Measurements from ENCODE around the gene LRRC32.

Gene LRRC32

DNA sequence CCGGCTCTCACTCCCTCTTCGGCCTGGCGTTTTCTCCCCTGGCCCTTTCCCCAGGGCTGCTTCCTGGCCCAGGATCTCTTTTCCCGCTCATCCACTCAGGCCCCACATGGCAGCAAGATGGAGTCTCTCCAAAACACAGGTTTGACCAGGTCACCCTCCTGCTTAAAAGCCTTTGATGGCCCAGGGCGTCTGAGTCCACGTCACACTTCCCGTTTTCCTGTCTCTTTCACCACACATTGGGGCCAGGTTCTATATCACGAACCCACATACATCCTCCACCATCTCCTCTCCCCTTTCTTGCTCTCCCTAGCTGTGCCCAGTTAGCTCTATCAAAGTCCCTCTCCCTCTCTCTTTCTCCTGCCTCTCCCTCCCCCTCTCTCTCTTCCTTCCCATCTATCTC lies 7.8 kb upstream of the LRRC32 start:
- no peak for DNase-seq (ENCODE audit: low read depth)

GRCh38 chr11:76677458-76677765 lies 6.9 kb upstream of the LRRC32 start:
- peak; percentile 76 for DNase-seq (ENCODE audit: low read depth)

- no peak for DNase-seq (ENCODE audit: low read depth)
Measured at GRCh38 chr11:76676636-76677457, 6.3 kb upstream of the LRRC32 start.

GRCh38 chr11:76674517-76675400 lies 4.2 kb upstream of the LRRC32 start:
- DNase-seq (ENCODE audit: low read depth), result no peak

GRCh38 chr11:76673176-76674142 lies 2.9 kb upstream of the LRRC32 start:
- no peak for DNase-seq (ENCODE audit: low read depth)

GRCh38 chr11:76672431-76673175 lies 2.1 kb upstream of the LRRC32 start:
- no peak for DNase-seq (ENCODE audit: low read depth)

DNA sequence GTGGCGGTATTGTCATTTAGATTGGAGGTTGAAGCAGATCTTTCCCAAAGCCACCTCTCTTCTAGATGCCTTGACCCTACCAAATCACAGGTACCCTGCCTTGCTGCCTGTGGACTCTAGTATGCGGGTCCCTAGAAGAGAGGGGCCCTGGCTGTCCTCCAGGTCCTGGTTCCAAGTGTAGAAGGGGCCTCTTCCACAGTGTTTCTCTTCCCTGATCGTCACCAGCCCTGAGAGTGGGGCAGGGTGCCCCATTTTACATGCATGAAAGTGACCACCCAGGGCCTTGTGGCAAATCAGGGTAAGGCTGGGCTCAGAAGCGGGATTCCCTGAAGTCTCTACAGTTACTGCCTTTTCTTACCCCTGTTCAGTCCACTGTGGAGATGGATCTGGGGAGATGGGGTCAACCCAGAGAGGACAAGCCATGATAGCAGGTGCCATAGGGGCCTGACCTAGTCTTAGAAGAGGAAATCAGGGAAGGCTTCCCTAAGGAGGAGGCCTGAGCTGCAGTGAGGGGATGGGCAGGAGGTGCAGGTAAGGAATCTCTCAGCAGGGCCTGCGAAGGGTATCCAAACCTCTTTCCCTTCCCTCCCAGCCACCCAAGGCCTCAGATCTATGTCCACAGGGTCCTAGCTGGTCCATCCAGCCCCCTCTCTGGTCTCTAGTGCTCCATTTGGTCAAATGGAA lies 1.2 kb upstream of the LRRC32 start:
- DNase-seq (ENCODE audit: low read depth), result no peak

GRCh38 chr11:76671237-76671592 lies 668 bp upstream of the LRRC32 start:
- DNase-seq (ENCODE audit: low read depth), result no peak

DNA sequence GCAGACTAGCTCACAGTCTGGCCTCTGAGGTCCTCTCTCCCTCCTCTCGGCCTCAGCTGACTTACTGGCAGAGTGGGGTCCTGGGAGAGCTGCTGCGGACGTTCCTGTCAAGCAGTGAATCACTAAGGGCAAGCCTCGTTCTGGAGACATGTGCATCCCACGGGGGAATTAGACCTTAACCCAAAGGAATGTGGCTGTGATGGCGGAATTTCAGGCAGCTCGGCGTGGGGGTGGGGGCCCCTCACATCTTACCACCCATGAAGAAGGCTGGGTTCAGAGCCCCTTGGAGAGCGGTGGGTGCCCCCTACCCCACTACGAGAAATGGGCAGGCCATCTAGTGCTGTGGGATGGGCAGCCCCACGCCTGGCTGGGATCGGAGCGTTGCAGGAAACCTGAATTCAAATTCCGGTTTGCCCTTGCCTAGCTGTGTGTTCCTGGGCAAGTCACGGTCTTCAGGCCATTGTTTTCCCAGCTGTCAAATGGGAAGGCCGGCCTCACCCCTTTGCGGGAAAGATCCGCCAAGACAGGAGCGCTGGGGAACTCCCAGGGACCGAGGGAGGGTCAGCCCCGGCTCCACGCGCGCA lies 554 bp downstream of the LRRC32 start:
- DNase-seq (ENCODE audit: low read depth), result peak; percentile 79

DNA sequence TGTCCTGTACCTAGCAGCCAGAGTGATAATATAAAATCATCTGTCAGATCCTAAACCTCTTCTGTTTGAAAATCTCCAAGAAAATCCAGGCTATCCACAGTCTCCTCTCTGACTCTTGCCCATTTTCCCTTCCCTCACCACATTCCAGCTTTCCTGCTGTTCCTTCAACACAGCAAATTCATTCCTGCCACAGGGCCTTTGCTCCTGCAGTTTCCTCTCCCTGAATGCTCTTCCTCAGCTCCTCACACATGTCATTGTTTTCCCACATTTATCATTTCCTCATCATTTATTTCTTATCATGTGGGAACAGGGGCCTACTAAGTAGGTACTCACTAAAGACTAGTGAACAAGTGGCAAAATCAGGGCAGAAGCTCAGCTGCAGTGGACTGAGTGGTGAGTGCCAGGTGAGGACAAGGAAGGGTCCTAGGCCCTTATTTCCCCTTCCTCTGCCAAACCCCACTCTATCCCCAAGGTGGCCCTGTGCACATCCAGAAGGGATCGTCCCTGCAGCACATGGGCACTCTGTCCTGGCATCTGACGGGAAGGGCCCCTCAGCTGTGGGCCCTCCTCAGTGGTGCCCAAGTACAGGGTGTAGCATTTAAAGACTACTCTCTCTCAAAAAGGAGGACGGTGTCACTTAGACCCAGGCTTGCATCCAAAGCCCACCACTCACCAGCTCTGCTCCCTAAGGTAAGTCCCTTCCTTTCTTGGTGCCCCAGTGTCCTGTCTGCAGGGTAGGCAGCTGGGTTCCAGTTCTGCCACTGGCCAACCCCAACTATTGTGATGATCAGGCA lies 2.0 kb downstream of the LRRC32 start:
- no peak for DNase-seq (ENCODE audit: low read depth)

- no peak for DNase-seq (ENCODE audit: low read depth)
Measured at GRCh38 chr11:76667856-76668255, 2.7 kb downstream of the LRRC32 start.

DNA sequence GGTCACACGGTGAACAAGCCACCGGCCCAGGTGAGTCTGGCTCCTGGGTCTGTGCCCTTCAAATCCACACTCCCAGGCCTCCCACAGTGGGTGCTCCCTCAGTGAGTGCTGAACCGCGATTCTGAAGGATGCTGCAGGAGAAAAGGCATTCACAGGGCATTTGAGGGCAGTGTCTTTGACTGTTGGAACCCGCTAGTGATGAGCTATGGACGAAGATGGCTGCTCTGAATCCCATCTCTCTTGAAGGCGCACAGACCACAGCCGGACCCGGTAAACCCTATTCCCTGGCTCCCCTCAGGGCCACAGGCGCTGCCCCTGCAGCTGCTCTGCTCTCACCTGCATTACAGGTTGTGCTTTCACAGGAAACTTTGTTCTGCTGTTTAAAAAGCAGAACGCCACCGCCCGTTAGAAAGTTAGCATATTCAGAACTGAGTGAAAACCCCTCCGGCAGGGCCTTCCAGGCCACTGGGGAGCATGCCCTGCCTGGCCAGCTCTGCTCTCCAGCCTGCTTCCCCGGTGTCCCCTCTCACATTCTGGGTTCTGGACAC lies 3.2 kb downstream of the LRRC32 start:
- no peak for DNase-seq (ENCODE audit: low read depth)

DNA sequence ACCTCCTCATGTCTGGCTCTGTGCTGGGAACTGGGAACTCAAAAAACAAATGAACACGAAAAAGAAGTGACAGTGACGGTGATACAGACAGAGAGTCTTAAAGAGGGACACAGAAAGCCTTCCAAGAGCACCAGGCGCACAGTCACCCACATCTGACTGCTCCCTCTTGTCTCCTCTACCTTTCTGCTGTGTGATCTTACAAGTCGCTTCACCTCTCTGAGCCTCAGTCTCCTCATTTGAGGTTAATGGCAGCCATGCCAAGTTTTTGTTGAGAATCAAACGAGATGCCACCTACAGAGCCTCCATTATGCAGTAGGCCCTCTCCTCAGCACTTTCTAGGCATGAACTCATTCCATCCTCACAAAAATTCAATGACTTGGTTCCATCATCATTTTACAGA lies 3.7 kb downstream of the LRRC32 start:
- no peak for DNase-seq (ENCODE audit: low read depth)

GRCh38 chr11:76666408-76666807 lies 4.1 kb downstream of the LRRC32 start:
- no peak for DNase-seq (ENCODE audit: low read depth)

- no peak for DNase-seq (ENCODE audit: low read depth)
Measured at GRCh38 chr11:76665921-76666351, 4.6 kb downstream of the LRRC32 start.

DNA sequence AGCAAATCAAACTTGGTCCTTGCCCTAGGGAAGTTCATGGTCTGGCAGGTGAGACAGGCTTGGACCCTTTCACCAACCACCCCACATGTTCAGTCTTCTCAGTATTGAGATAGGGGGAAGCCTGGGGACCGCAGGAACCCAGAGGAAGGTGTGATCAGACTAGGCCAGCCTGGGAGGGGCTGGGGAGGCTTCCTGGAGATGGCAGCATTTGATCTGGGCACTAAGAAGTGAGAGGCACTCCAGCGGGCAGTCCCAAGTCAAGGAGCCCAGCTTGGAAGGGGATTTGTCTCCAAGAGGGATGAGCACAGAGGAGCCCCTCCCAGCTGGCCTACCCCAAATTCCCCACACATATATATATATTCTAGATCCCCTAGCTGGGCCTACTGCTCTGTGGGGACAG lies 5.4 kb downstream of the LRRC32 start:
- DNase-seq (ENCODE audit: low read depth), result no peak

- no peak for DNase-seq (ENCODE audit: low read depth)
Measured at GRCh38 chr11:76664578-76665061, 5.9 kb downstream of the LRRC32 start.

GRCh38 chr11:76663912-76664440 lies 6.6 kb downstream of the LRRC32 start:
- no peak for DNase-seq (ENCODE audit: low read depth)

DNA sequence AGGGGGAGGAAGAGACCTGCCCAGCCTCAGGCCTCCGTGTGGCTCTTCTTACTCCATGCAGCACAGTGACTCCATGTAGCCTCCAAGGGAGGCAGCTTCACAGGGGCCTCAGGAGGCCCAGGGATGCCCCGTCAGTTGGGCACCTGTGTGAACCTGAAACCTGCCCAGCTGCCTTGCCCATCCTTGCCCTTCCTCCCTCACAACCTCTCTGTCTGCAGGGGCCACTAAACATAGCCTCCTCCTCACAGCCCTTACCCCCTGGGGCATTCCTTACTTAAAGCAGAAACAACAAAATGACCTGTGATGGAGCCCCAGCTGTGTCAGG lies 7.1 kb downstream of the LRRC32 start:
- DNase-seq (ENCODE audit: low read depth), result no peak
